ENCODE measurements around the gene PDZD2.

The PDZD2 gene

GRCh38 chr5:31748458-31749172 lies 109.7 kb downstream of the PDZD2 start:
- DNase-seq (ENCODE audit: extremely low read depth, low read depth), result no peak

GRCh38 chr5:31750215-31750614 lies 111.3 kb downstream of the PDZD2 start:
- TF ChIP-seq CTCF (IDR thresholded peaks at IDR 0.05; ENCODE audit: low read depth, low read length, missing control alignments), result no peak
- no peak overlapping the region for H3K4me3 ChIP-seq (replicated peaks; ENCODE audit: low read depth, low read length)
- no peak for DNase-seq (ENCODE audit: extremely low read depth, low read depth)

More at GRCh38 chr5:31748458-31749172, 109.7 kb downstream of the PDZD2 start:
- H3K4me3 ChIP-seq (replicated peaks; ENCODE audit: low read depth, low read length), result no peak overlapping the region
- no peak for TF ChIP-seq CTCF (IDR thresholded peaks at IDR 0.05; ENCODE audit: low read depth, low read length, missing control alignments)

GRCh38 chr5:31751610-31752009 lies 112.7 kb downstream of the PDZD2 start:
- H3K4me3 ChIP-seq (replicated peaks; ENCODE audit: low read depth, low read length), result no peak overlapping the region
- no peak for TF ChIP-seq CTCF (IDR thresholded peaks at IDR 0.05; ENCODE audit: low read depth, low read length, missing control alignments)
- no peak for DNase-seq (ENCODE audit: extremely low read depth, low read depth)

- TF ChIP-seq CTCF (IDR thresholded peaks at IDR 0.05; ENCODE audit: low read depth, low read length, missing control alignments), result no peak
- no peak for DNase-seq (ENCODE audit: extremely low read depth, low read depth)
- H3K4me3 ChIP-seq (replicated peaks; ENCODE audit: low read depth, low read length), result no peak overlapping the region
Observed at GRCh38 chr5:31753700-31754357, 114.9 kb downstream of the PDZD2 start.

- H3K4me3 ChIP-seq (replicated peaks; ENCODE audit: low read depth, low read length), result no peak overlapping the region
- DNase-seq (ENCODE audit: extremely low read depth, low read depth), result no peak
- no peak for TF ChIP-seq CTCF (IDR thresholded peaks at IDR 0.05; ENCODE audit: low read depth, low read length, missing control alignments)
Observed at GRCh38 chr5:31754358-31754704, 115.4 kb downstream of the PDZD2 start.

GRCh38 chr5:31754741-31755675 lies 116.1 kb downstream of the PDZD2 start:
- TF ChIP-seq CTCF (IDR thresholded peaks at IDR 0.05; ENCODE audit: low read depth, low read length, missing control alignments), result no peak
- no peak for DNase-seq (ENCODE audit: extremely low read depth, low read depth)
- H3K4me3 ChIP-seq (replicated peaks; ENCODE audit: low read depth, low read length), result no peak overlapping the region
